KG1 (cell line): ENCODE results near the gene ODAD3.
"Not testable (repeated sequence)": the region's sequence is repeated elsewhere in the genome, so short reads cannot be mapped to it uniquely, and the experiment has no call there.

Source experiments
- DNase-seq: peaks from one replicate; lab custom pipeline; 2025; lab: John Stamatoyannopoulos, UW

Gene ODAD3

DNA sequence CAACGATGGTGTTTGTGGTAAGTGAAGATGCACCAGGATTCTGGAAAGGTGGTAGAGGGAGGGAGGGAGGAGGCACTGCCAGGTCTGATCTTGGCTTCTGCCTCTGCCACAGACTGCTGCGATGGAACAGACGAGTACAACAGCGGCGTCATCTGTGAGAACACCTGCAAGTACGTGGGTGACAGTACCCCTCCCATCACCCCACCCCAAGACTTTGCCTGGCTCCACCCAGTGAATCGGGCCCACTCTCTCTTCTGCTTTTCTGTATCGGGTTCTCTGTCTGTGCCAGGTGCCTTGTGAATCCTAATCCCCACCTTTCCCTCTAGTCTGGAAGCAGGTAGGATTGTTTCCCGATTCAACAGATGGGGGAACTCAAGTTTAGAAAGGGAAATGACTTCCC lies 3.0 kb upstream of the ODAD3 start:
- no peak for DNase-seq

GRCh38 chr19:11435833-11436313 lies 952 bp upstream of the ODAD3 start:
- DNase-seq, result no peak

- DNase-seq, result no peak
These were observed 241 bp downstream of the ODAD3 start for GRCh38 chr19:11434703-11435056.

DNA sequence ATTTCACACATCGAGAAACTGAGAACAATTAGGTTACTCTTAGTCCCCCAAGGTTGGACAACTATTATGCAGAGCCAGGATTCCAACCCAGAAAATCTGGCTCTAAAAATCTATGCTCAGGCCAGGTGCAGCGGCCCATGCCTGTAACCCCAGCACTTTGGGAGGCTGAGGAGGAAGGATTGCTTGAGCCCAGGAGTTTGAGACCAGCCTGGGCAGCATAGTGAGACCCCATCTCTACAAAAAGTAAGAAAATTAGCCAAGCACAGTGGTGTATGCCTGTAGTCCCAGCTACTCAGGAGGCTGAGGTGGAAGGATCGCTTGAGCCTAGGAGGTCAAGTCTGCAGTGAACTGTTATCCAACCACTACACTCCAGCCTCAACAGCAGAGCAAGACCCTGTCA lies 1.4 kb downstream of the ODAD3 start:
- not testable (repeated sequence) for DNase-seq

GRCh38 chr19:11426656-11427055 lies 8.3 kb downstream of the ODAD3 start:
- DNase-seq, result no peak

- DNase-seq, result no peak
These were observed 9.0 kb downstream of the ODAD3 start for GRCh38 chr19:11425719-11426457.

GRCh38 chr19:11423791-11424181 lies 11.1 kb downstream of the ODAD3 start:
- no peak for DNase-seq

- DNase-seq, result no peak
These were observed 11.6 kb downstream of the ODAD3 start for GRCh38 chr19:11423164-11423790.

- DNase-seq, result no peak
These were observed 12.5 kb downstream of the ODAD3 start for GRCh38 chr19:11422163-11423065.

GRCh38 chr19:11421371-11422098 lies 13.4 kb downstream of the ODAD3 start:
- DNase-seq, result no peak

DNA sequence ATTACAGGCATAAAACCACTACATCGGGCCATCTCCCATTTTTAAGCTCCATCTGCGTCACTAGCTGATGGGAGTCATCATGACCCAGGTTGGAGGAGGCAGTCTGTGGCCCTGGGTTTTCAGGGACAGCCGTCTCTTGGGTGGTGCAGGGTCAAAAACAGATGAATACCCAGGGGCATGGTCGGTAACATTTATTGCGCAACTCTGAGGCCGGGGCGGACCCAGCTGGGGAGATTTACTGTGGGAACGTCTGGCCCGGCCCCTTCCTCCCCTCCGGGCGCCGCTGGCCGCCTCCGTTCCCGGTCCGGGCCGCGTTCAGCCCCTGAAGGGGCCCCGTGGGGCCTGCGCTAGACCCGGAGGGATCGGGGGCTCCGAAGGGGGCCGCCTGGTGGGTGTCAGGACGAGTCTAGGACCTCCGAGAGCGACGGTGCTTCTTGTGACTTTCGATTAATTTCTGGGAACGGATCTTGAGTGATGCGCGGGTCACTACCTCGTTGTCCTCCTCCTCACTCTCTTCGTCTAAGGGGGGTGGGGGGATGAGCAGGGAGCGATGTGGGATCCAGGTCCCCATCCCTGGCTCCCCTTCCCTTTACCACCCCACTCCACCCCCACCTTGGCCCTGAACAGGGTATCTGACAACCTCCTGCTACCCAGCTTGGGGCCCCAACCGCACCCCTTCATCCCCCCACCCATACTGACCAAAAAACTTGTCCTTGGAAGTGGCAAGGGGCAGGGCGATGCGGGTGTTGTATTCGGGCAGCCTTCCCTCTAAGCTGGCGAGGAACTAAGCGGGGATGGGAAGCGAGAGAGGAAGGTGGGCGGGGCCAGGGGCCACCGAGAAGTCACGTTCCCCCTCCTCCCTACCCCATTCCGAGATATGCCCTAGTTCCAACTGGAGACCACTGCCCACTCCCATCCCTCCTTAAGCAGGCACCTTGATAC lies 14.2 kb downstream of the ODAD3 start:
- DNase-seq, result no peak

DNA sequence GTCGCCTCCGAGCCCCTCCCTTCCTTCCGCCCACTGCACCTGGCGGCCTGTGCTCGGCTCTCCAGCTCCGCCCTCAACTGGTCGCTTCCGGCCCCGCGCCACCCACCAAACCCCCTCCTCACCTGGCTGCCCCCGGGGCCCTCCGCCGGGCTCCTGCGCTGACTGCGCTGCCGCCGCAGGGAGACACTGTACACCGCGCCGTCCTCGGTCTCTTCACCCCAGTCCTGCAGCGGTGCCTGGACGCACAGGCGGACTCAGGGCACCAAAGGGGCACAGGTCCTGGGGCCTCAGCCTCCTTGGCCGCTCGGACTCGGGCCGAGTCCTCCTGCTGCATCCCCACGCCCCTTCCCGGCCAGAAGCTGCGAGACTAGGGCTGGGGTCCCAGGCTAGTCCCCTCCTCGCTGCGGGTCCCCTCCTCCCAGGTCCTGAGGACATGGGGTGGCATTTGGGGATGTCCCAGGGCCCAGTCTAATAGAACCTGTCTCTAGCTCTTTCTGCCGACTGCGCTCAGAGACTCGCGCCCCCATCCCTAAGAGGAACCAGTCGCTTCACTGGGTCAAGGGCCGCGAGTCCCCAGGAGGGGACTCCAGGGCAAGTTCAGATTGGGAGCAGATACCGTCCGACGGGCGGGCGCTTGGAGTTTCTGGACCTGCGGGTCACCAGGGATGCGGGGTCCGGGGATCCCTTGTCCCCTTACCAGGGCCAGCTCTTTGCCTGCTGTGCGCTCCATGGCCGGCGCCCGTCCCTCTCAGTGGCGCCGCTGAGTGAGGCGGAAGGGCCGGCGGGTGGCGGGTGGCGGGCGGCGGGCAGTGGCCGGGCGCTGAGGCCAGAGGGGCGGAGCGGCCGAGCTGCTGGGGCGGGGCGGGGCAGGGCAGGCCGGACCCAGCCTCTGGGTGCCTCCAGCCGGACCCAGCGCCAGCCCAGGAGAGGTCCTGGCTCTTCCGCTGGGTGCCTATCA lies 16.1 kb downstream of the ODAD3 start, which contains the start of gene RGL3:
Gene RGL3, minus strand, starts transcription at position 766 of the 958 bp plus-strand sequence. Its CDS starts 36 bp downstream, at position 730.
- no peak for DNase-seq

- no peak for DNase-seq
These were observed 16.8 kb downstream of the ODAD3 start for GRCh38 chr19:11418094-11418548.

GRCh38 chr19:11416346-11417052 lies 18.4 kb downstream of the ODAD3 start:
- no peak for DNase-seq

- DNase-seq, result no peak
These were observed 20.4 kb downstream of the ODAD3 start for GRCh38 chr19:11414544-11414943.

- DNase-seq, result no peak
These were observed 24.2 kb downstream of the ODAD3 start for GRCh38 chr19:11410682-11411081.

GRCh38 chr19:11408591-11408990 lies 26.3 kb downstream of the ODAD3 start:
- no peak for DNase-seq

DNA sequence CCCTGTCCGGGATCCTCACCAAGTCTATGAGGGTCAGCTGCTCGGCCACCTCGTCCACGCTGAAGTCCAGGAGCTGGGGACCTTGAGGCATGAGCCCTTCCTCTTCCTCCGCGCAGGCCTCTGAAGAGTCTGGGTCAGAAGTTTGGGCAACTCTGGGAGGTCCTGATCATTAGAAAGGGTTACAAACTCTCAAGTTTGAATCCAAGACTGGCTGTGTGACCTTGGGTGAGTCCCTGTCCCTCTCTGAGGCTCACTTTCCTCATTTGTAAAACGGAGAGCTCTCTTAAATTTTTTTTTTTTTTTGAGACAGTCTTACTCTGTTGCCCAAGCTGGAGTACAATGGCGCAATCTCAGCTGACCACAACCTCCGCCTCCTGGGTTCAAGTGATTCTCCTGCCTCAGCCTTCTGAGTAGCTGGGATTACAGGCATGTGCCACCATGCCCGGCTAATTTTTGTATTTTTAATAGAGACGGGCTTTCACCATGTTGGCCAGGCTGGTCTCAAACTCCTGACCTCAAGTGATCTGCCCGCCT lies 28.2 kb downstream of the ODAD3 start:
- not testable (repeated sequence) for DNase-seq
